ENCODE results near the gene NRIP1.

GRCh38 chr21:15037900-15038293 is 26.9 kb downstream of the NRIP1 start:
- no peak for TF ChIP-seq CTCF (IDR thresholded peaks at IDR 0.05)
- no peak for TF ChIP-seq POLR2A (IDR thresholded peaks at IDR 0.05)

Measured in prostate gland (tissue), 2 donors.